CD14-positive monocyte (primary cell): ENCODE results near the gene SARS1. TPM values are rescaled to one million over a fixed set of nuclear protein-coding genes. Genes with fewer than 3 reads are reported as not detected.

ENCODE experiments used
- DNase-seq, 3 donors: peaks; one replicate each; pipeline ENCODE4 v3.0.0-alpha.2; 2011 to 2022
- H2AFZ ChIP-seq: 2 replicates; pipeline ENCODE4 v1.6.0; 2012; ENCODE audit warnings: mild to moderate bottlenecking, low read depth, low read length, inconsistent platforms; ENCODE audit not compliant: insufficient read depth, poor library complexity, severe bottlenecking
- H3K27ac ChIP-seq, 2 donors: 1 replicate in 1 of 2; 2 replicates in 1 of 2; pipeline ENCODE4 v1.5.1; 2012 to 2013; ENCODE audit warnings: low read length in 2 of 2, control low read depth in 1 of 2, inconsistent platforms in 1 of 2, low read depth in 1 of 2, mild to moderate bottlenecking in 1 of 2
- H3K27me3 ChIP-seq, 2 donors: one replicate each; pipeline versions ENCODE4 v1.6.0 to v1.6.1; 2011 to 2013; ENCODE audit warnings: low read length in 2 of 2; ENCODE audit not compliant: control insufficient read depth in 2 of 2, insufficient read depth in 2 of 2
- H3K36me3 ChIP-seq, 2 donors: replicated peaks in 1 of 2; 1 replicate in 1 of 2; 2 replicates in 1 of 2; pipeline versions ENCODE4 v1.5.1 to v1.6.1; 2012 to 2013; ENCODE audit warnings: low read length in 2 of 2, control low read depth in 1 of 2, inconsistent platforms in 1 of 2, mild to moderate bottlenecking in 1 of 2; ENCODE audit not compliant: insufficient read depth in 2 of 2, control insufficient read depth in 1 of 2
- H3K4me1 ChIP-seq, 2 donors: 1 replicate in 1 of 2; 2 replicates in 1 of 2; pipeline versions ENCODE4 v1.5.1 to v1.6.1; 2012 to 2013; ENCODE audit warnings: low read length in 2 of 2, control low read depth in 1 of 2, inconsistent platforms in 1 of 2, mild to moderate bottlenecking in 1 of 2, moderate library complexity in 1 of 2; ENCODE audit not compliant: insufficient read depth in 2 of 2, control insufficient read depth in 1 of 2
- H3K4me2 ChIP-seq: replicated peaks from 2 replicates; pipeline ENCODE3; 2012; ENCODE audit warnings: low read length, moderate library complexity, mild to moderate bottlenecking; ENCODE audit not compliant: poor library complexity, severe bottlenecking; ENCODE audit errors: extremely low read depth
- H3K4me3 ChIP-seq, 3 experiments: fragments of 200-600 bp in 1 of 3; sonication (generic) in 1 of 3; replicated peaks in 1 of 3; 1 replicate in 2 of 3; 2 replicates in 1 of 3; pipeline ENCODE4 v1.5.1; 2011 to 2013; ENCODE audit warnings: low read length in 3 of 3, mild to moderate bottlenecking in 3 of 3, control low read depth in 2 of 3, low read depth in 2 of 3, inconsistent platforms in 1 of 3, moderate library complexity in 1 of 3
- H3K79me2 ChIP-seq: 2 replicates; pipeline ENCODE4 v1.6.0; 2012; ENCODE audit warnings: mild to moderate bottlenecking, control low read depth, inconsistent platforms, low read length, moderate library complexity; ENCODE audit not compliant: insufficient read depth
- H3K9ac ChIP-seq: 2 replicates; pipeline ENCODE4 v1.6.0; 2017; ENCODE audit warnings: low read length, mild to moderate bottlenecking; ENCODE audit not compliant: insufficient read depth, poor library complexity, severe bottlenecking
- H3K9me3 ChIP-seq, 2 donors: replicated peaks in 1 of 2; 1 replicate in 1 of 2; 2 replicates in 1 of 2; pipeline versions ENCODE4 v1.5.1 to v1.6.1; 2012 to 2013; ENCODE audit warnings: low read length in 2 of 2, control low read depth in 1 of 2; ENCODE audit not compliant: control insufficient read depth in 1 of 2, insufficient read depth in 1 of 2
- H4K20me1 ChIP-seq: 2 replicates; pipeline ENCODE4 v1.6.0; 2012; ENCODE audit warnings: mild to moderate bottlenecking, low read length, control low read depth, moderate library complexity; ENCODE audit not compliant: insufficient read depth
- H3K27ac Mint-ChIP-seq, 7 donors: one replicate each; pipeline ENCODE4 v1.8.0; 2020; ENCODE audit warnings: mild to moderate bottlenecking in 7 of 7, mixed read lengths in 7 of 7, moderate library complexity in 6 of 7, inconsistent platforms in 2 of 7
- H3K27me3 Mint-ChIP-seq, 3 donors: one replicate each; pipeline ENCODE4 v1.8.0; 2021 to 2022; ENCODE audit warnings: low read depth in 3 of 3, mild to moderate bottlenecking in 3 of 3, mixed read lengths in 3 of 3, moderate library complexity in 3 of 3, inconsistent platforms in 1 of 3
- H3K36me3 Mint-ChIP-seq, 2 donors: one replicate each; pipeline ENCODE4 v1.8.0; 2020; ENCODE audit warnings: mixed read lengths in 2 of 2, inconsistent platforms in 1 of 2, mild to moderate bottlenecking in 1 of 2
- H3K4me1 Mint-ChIP-seq: one replicate; pipeline ENCODE4 v1.8.0; 2020; ENCODE audit warnings: mild to moderate bottlenecking, mixed read lengths
- H3K4me3 Mint-ChIP-seq, 2 donors: one replicate each; pipeline ENCODE4 v1.8.0; 2020; ENCODE audit warnings: mild to moderate bottlenecking in 2 of 2, mixed read lengths in 2 of 2, moderate library complexity in 1 of 2
- H3K9me3 Mint-ChIP-seq, 7 donors: one replicate each; pipeline ENCODE4 v1.8.0; 2020 to 2022; ENCODE audit warnings: mixed read lengths in 7 of 7, mild to moderate bottlenecking in 6 of 7, moderate library complexity in 6 of 7, inconsistent platforms in 2 of 7
- WGBS: methylation state at CpG from one replicate; pipeline ENCODE4 v1.1.5; 2013; ENCODE audit warnings: missing lambda C conversion rate; ENCODE audit not compliant: insufficient coverage; 5-methylcytosine and 5-hydroxymethylcytosine counted together
- intact Hi-C, 2 donors: fragments of 100-400 bp; cut with micrococcal nuclease; formaldehyde crosslinking; loops; one replicate each; pipeline versions ENCODE4 v1.15.0 to v1.15.1; 2023
- polyA plus RNA-seq, 3 donors: library from polyadenylated mRNA; depleted of rRNA in 1 of 3; unstranded in 2 of 3; stranded (reverse) in 1 of 3; fragments of 300-500 nt in 2 of 3; fragments of >200 nt in 1 of 3; fragmentation: Illumina TruSeq in 2 of 3; gene quantifications; 1 replicate in 2 of 3; 2 replicates in 1 of 3; pipeline ENCODE4 v1.2.3, GENCODE V29; 2012 to 2021
- TF ChIP-seq, protein P1 (sequence below): fragments of 200-600 bp; IDR thresholded peaks from one replicate; pipeline ENCODE4 v1.8.0; 2022; ENCODE audit warnings: antibody characterized with exemption, mild to moderate bottlenecking

The SARS1 gene
- polyA plus RNA-seq, 3 donors: 70.1 to 107 (median 99.1) TPM

DNA sequence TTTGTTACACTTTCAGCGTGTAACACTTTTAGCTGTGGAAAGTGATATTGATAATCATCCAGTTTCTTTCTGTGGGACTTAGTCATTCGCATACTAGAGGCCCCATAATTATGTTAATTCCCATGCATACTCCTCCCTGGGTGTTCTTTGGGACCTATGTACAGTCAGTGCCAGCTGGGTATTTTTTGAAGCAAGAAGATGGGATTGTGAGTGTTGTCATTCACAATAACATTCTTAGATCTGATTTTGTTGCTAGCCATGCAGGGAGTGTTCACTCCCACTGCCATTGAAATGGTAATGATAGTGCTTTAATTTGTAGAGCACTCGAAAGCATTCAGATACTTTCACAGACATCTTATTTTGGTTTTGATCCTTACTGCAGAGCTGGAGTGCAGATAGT, 11.6 kb downstream of the SARS1 start:
- intact Hi-C loops: no loop called here
- no peak overlapping the region for H3K4me2 ChIP-seq
- Mint-ChIP-seq H3K9me3 (no peaks in the 10 kb centered on the region), H3K36me3 (peaks cover 64 to 75% of the 10 kb centered on the region in 2 donors), H3K4me1 (no peaks in the 10 kb centered on the region), H3K27me3 (peaks cover 0 to 1% (median 0%) of the 10 kb centered on the region in 3 donors), H3K4me3 (no peak overlapping the region), H3K27ac (no peak overlapping the region)
- no peak overlapping the region for H2AFZ ChIP-seq
- no CpG with 5 or more reads among the region's 3 CpGs for WGBS
- no peak overlapping the region for H3K27ac ChIP-seq
- no peak overlapping the region for H3K9ac ChIP-seq
- no peak for DNase-seq
- H3K27me3 ChIP-seq: no peaks in the 10 kb centered on the region
- peaks cover 31% of the 10 kb centered on the region for H3K79me2 ChIP-seq
- TF ChIP-seq, protein P1, sequence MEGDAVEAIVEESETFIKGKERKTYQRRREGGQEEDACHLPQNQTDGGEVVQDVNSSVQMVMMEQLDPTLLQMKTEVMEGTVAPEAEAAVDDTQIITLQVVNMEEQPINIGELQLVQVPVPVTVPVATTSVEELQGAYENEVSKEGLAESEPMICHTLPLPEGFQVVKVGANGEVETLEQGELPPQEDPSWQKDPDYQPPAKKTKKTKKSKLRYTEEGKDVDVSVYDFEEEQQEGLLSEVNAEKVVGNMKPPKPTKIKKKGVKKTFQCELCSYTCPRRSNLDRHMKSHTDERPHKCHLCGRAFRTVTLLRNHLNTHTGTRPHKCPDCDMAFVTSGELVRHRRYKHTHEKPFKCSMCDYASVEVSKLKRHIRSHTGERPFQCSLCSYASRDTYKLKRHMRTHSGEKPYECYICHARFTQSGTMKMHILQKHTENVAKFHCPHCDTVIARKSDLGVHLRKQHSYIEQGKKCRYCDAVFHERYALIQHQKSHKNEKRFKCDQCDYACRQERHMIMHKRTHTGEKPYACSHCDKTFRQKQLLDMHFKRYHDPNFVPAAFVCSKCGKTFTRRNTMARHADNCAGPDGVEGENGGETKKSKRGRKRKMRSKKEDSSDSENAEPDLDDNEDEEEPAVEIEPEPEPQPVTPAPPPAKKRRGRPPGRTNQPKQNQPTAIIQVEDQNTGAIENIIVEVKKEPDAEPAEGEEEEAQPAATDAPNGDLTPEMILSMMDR: no peak
- H3K36me3 ChIP-seq: peaks cover 50 to 87% of the 10 kb centered on the region in 2 donors
- H3K4me3 ChIP-seq: no peak overlapping the region
- H3K9me3 ChIP-seq: no peaks in the 10 kb centered on the region
- H3K4me1 ChIP-seq: no peaks in the 10 kb centered on the region
- peaks cover 80% of the 10 kb centered on the region for H4K20me1 ChIP-seq

DNA sequence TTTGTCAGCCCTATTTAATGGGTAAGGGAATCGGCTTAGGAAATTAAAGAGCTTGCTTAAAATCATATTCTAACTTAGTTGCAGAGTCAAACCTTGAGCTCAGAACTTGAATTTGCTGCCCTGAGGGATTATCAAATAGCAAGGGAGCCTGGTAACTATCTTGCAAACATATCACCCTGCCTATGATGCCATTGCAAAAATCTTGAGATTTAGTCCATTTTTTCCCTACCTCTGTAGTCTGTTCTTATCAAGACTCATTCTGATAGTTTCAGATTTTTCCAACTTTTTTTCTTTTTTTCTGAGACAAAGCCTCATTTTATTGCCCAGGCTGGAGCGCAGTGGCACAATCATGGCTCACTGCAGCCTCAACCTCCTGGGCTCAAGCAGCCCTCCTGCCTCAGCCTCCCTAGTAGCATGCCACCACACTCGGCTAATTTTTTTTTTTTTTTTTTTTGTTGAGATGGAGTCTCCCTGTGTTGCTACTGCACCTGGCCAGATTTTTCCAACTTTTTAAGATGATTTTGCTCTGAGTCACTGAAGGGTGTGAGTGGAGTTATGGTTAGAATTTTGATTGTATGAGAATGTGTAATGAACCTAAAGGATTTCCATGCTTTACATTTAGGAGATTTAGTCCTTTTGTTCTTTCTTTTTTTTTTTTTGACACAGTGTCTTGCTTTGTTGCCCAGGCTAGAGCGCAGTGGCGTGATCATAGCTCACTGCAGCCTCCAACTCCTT, 12.2 kb downstream of the SARS1 start:
- Histone ChIP-seq H3K9me3 (no peaks in the 10 kb centered on the region), H3K36me3 (peaks cover 55 to 90% of the 10 kb centered on the region in 2 donors), H3K4me2 (no peak overlapping the region), H3K4me1 (no peaks in the 10 kb centered on the region), H3K9ac (no peak overlapping the region), H2AFZ (no peak overlapping the region), H3K4me3 (no peak overlapping the region), H3K27ac (no peak overlapping the region), H3K79me2 (peaks cover 25% of the 10 kb centered on the region), H4K20me1 (peaks cover 74% of the 10 kb centered on the region), H3K27me3 (no peaks in the 10 kb centered on the region)
- 100% methylated on average over 2 of the region's 5 CpGs for WGBS
- TF ChIP-seq, protein P1: no peak
- H3K27ac Mint-ChIP-seq: no peak overlapping the region
- intact Hi-C loops: no loop called here
- H3K36me3 Mint-ChIP-seq: peaks cover 64 to 78% of the 10 kb centered on the region in 2 donors
- H3K4me1 Mint-ChIP-seq: no peaks in the 10 kb centered on the region
- no peaks in the 10 kb centered on the region for H3K9me3 Mint-ChIP-seq
- H3K27me3 Mint-ChIP-seq: peaks cover 0 to 1% (median 0%) of the 10 kb centered on the region in 3 donors
- DNase-seq: no peak
- H3K4me3 Mint-ChIP-seq: no peak overlapping the region
